Parathyroid adenoma (tissue), 2 donors: ENCODE results near the gene DFFB.

ENCODE experiments used
- H2AFZ ChIP-seq: fragments of 300-600 bp; sonication (generic); one replicate; pipeline ENCODE4 v1.7.0; 2017; ENCODE audit warnings: antibody characterized with exemption, mild to moderate bottlenecking
- H3K27ac ChIP-seq: fragments of 300-600 bp; sonication (generic); one replicate; pipeline ENCODE4 v1.7.0; 2017
- H3K27me3 ChIP-seq: fragments of 300-600 bp; sonication (generic); one replicate; pipeline ENCODE4 v1.7.0; 2017; ENCODE audit warnings: low read length; ENCODE audit not compliant: control insufficient read depth, insufficient read depth
- H3K36me3 ChIP-seq: fragments of 300-600 bp; sonication (generic); one replicate; pipeline ENCODE4 v1.7.0; 2017; ENCODE audit warnings: low read length; ENCODE audit not compliant: control insufficient read depth, insufficient read depth
- H3K4me1 ChIP-seq: fragments of 300-600 bp; sonication (generic); one replicate; pipeline ENCODE4 v1.7.0; 2017; ENCODE audit warnings: control low read depth
- H3K4me2 ChIP-seq: fragments of 300-600 bp; sonication (generic); one replicate; pipeline ENCODE4 v1.7.0; 2017; ENCODE audit warnings: low read length
- H3K4me3 ChIP-seq: fragments of 300-600 bp; sonication (generic); one replicate; pipeline ENCODE4 v1.7.0; 2017; ENCODE audit warnings: low read depth, low read length
- H3K79me2 ChIP-seq: fragments of 300-600 bp; sonication (generic); one replicate; pipeline ENCODE4 v1.7.0; 2017; ENCODE audit warnings: control low read depth
- H3K9ac ChIP-seq: fragments of 300-600 bp; sonication (generic); one replicate; pipeline ENCODE4 v1.7.0; 2017; ENCODE audit warnings: mild to moderate bottlenecking
- H3K9me3 ChIP-seq: fragments of 300-600 bp; sonication (generic); one replicate; pipeline ENCODE4 v1.7.0; 2017; ENCODE audit warnings: low read length; ENCODE audit not compliant: control insufficient read depth
- TF ChIP-seq, protein P1 (sequence below): fragments of 300-600 bp; sonication (generic); IDR thresholded peaks from one replicate; pipeline ENCODE4 v1.7.0; 2017; ENCODE audit warnings: antibody characterized with exemption, mild to moderate bottlenecking
- donor health status: primary hyperparathyroidism.

The DFFB gene

DNA sequence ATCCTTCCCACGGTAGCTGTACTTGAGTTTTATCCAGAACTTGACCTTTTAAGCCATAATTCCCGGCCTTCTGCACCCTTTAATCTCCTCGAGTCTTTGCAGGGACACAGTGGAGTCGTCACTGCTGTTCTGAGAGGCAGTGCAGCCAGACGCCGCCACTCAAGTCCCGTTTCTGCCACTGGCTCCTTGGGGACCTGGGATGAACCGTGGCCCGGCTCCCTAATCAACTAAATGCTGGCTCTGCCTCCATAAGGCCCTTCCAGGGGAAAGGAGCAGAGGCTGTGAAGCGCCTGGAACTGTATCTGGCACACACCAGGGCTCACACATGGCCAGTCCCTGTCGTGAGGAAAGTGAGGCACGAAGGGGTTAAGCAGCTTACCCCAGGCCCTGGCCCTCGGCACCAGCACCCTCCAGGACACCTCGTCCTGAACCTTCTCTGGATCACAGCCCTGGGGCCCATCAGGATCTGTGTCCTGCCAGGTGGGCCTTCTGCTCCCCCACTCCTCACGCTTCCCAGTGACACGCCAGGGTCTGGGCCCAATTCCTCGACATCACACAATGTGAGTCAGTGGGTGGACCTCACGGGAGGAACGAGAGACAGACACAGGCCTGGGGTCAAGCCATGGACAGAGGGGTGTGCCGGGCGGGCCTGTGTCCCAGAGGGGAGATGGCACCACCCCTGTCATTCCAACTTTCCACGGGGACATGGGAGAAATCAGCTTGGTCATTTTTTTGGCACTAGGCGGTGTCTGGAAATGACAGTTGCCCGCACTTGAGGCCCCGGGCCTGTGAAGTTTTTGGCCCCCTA, 66.3 kb downstream of the DFFB start:
- Histone ChIP-seq H3K9me3 (no peaks in the 10 kb centered on the region), H3K27ac (no peak overlapping the region), H2AFZ (no peak overlapping the region), H3K4me1 (no peaks in the 10 kb centered on the region), H3K36me3 (no peaks in the 10 kb centered on the region), H3K4me3 (no peak overlapping the region), H3K27me3 (peaks cover 3% of the 10 kb centered on the region), H3K4me2 (no peak overlapping the region), H3K79me2 (no peaks in the 10 kb centered on the region), H3K9ac (no peak overlapping the region)
- TF ChIP-seq, protein P1, sequence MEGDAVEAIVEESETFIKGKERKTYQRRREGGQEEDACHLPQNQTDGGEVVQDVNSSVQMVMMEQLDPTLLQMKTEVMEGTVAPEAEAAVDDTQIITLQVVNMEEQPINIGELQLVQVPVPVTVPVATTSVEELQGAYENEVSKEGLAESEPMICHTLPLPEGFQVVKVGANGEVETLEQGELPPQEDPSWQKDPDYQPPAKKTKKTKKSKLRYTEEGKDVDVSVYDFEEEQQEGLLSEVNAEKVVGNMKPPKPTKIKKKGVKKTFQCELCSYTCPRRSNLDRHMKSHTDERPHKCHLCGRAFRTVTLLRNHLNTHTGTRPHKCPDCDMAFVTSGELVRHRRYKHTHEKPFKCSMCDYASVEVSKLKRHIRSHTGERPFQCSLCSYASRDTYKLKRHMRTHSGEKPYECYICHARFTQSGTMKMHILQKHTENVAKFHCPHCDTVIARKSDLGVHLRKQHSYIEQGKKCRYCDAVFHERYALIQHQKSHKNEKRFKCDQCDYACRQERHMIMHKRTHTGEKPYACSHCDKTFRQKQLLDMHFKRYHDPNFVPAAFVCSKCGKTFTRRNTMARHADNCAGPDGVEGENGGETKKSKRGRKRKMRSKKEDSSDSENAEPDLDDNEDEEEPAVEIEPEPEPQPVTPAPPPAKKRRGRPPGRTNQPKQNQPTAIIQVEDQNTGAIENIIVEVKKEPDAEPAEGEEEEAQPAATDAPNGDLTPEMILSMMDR = no peak

DNA sequence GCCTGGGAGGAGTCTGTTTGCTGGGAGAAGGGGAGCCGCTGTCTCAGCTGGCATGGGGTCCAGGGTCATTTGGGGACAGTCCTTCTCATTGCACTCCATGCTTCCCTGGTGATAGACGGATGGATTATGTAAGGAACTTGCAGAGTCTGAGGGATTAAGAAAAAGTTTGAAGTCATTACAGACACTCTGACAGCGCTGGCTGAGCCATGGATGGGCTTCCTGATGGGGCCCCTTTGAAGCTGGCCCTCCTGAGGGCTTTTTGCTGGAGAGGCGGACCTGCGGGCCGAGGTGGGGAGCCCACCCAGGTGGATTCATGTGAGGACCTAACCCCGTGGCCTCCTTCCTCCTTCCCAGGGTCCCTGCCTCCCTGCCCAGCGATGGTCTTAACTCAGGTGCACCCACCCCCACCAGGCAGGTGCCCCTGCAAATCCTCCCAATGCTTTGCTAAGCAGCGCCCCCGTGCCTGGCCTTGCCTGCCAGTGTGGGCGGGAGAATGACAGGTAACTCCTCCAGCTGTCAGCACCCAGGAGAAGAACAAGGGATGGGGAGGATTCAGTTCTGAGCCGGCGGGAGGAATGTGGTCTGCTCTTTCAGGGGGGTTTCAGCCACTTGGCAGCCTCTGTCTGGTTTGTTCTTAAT, 67.0 kb downstream of the DFFB start:
- H3K9ac ChIP-seq = no peak overlapping the region
- H3K4me1 ChIP-seq = no peaks in the 10 kb centered on the region
- H3K27ac ChIP-seq = no peak overlapping the region
- H3K27me3 ChIP-seq = peaks cover 3% of the 10 kb centered on the region
- H3K36me3 ChIP-seq = no peaks in the 10 kb centered on the region
- no peak overlapping the region for H2AFZ ChIP-seq
- TF ChIP-seq, protein P1 = no peak
- H3K4me2 ChIP-seq = no peak overlapping the region
- H3K9me3 ChIP-seq = no peaks in the 10 kb centered on the region
- no peak overlapping the region for H3K4me3 ChIP-seq
- no peaks in the 10 kb centered on the region for H3K79me2 ChIP-seq

DNA sequence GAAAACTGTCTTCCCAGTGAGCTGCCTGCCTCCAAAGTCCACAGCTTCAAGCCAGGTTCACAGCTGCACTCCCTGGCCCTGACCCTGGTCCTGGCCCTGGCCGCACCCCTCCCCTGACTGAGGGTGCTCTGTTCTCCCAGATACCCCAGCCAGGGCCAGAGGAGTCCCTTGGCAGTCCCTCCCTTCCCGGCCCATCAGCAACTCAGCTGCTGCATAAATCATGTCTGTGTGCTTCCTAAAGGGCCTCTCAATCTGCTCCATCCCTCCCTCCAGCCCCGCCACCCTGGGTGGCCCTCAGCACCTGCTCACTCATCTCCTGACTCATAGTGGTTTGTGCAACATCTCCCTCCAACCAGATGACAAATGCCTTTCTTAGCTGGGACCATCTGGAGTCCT, 67.5 kb downstream of the DFFB start:
- TF ChIP-seq, protein P1 = no peak
- no peaks in the 10 kb centered on the region for H3K9me3 ChIP-seq
- H3K79me2 ChIP-seq = no peaks in the 10 kb centered on the region
- H3K27ac ChIP-seq = no peak overlapping the region
- H3K9ac ChIP-seq = no peak overlapping the region
- H3K4me3 ChIP-seq = no peak overlapping the region
- no peaks in the 10 kb centered on the region for H3K36me3 ChIP-seq
- no peak overlapping the region for H2AFZ ChIP-seq
- H3K4me1 ChIP-seq = no peaks in the 10 kb centered on the region
- H3K27me3 ChIP-seq = peaks cover 3% of the 10 kb centered on the region
- H3K4me2 ChIP-seq = no peak overlapping the region

DNA sequence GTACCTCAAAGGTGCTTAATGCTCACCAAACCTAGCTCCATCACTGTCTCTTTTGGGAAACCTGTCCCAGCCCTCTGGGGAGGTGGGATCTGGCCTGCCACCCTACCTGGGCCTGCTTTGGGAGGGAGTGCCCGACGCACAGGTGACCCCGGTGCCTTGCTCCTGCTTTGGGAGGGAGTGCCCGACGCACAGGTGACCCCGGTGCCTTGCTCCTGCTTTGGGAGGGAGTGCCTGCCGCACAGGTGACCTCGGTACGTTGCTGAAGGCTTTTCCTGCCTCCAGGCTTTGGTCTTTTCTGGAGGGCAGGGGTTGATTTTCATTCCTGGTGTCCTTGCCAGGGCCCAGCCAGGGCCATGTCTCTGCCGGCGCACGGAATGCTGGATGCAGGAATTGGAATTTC, 68.0 kb downstream of the DFFB start:
- Histone ChIP-seq H3K4me3 (no peak overlapping the region), H2AFZ (no peak overlapping the region), H3K9ac (no peak overlapping the region), H3K79me2 (no peaks in the 10 kb centered on the region), H3K4me2 (no peak overlapping the region), H3K27ac (no peak overlapping the region), H3K4me1 (no peaks in the 10 kb centered on the region), H3K27me3 (peaks cover 3% of the 10 kb centered on the region), H3K36me3 (no peaks in the 10 kb centered on the region), H3K9me3 (no peaks in the 10 kb centered on the region)
- TF ChIP-seq, protein P1 = no peak

DNA sequence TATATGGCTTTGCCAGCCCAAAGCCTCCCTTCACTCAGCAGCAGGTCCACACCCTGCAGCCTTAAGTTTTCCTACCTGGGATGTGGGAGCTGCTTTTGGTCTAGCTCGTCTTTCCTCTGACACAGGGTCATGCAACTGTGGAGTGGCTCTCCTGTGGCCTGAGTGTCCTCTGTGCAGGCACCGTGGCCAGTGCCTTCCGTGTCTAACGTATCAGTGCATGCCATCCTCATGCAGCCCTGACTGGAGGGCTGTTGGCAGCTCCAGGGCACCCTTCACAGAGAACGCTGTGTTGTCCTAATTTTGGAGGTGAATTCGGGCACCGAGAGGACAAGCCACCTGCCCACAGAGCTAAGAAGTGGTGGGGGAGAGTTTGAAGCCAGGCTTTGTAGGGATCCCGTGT, 68.5 kb downstream of the DFFB start:
- no peak overlapping the region for H3K4me3 ChIP-seq
- no peak overlapping the region for H2AFZ ChIP-seq
- TF ChIP-seq, protein P1 = no peak
- no peaks in the 10 kb centered on the region for H3K79me2 ChIP-seq
- no peaks in the 10 kb centered on the region for H3K9me3 ChIP-seq
- H3K36me3 ChIP-seq = no peaks in the 10 kb centered on the region
- no peaks in the 10 kb centered on the region for H3K4me1 ChIP-seq
- H3K4me2 ChIP-seq = no peak overlapping the region
- H3K27me3 ChIP-seq = peaks cover 3% of the 10 kb centered on the region
- H3K27ac ChIP-seq = no peak overlapping the region
- no peak overlapping the region for H3K9ac ChIP-seq
